HepG2 (cell line): ENCODE results near the gene SPNS2. TPM values are rescaled to one million over a fixed set of nuclear protein-coding genes. Genes with fewer than 3 reads are reported as not detected.

Experiments
- HDAC2 ChIP-seq: sonication (generic); formaldehyde crosslinking; IDR thresholded peaks from 2 replicates; pipeline ENCODE4 v1.4.0; 2020; ENCODE audit warnings: missing genetic modification reagents
- KDM2A ChIP-seq: sonication (generic); formaldehyde crosslinking; IDR thresholded peaks from 2 replicates; pipeline ENCODE4 v1.4.0; 2020; ENCODE audit warnings: low read depth, missing genetic modification reagents, borderline replicate concordance
- KDM5A ChIP-seq: fragments of 200-600 bp; sonication (generic); IDR thresholded peaks from 2 replicates; pipeline ENCODE4 v1.7.0; 2018; ENCODE audit warnings: antibody characterized with exemption, mild to moderate bottlenecking, low read length, borderline replicate concordance
- MYC ChIP-seq: sonication (generic); formaldehyde crosslinking; IDR thresholded peaks from 2 replicates; pipeline ENCODE4 v1.9.0; 2021; ENCODE audit warnings: missing genetic modification reagents, borderline replicate concordance
- NFYB ChIP-seq: sonication (generic); formaldehyde crosslinking; IDR thresholded peaks from 2 replicates; pipeline ENCODE4 v1.4.0; 2020; ENCODE audit warnings: missing genetic modification reagents
- NONO ChIP-seq, 2 experiments: fragments of 450-650 bp in 1 of 2; sonication (generic) in 1 of 2; formaldehyde crosslinking in 1 of 2; IDR thresholded peaks in 1 of 2; conservative IDR thresholded peaks in 1 of 2; 2 replicates each; pipeline versions ENCODE4 v1.6.1 to v1.8.0; 2017 to 2022; ENCODE audit warnings: mild to moderate bottlenecking in 1 of 2, missing genetic modification reagents in 1 of 2, moderate library complexity in 1 of 2
- NR2F6 ChIP-seq, 2 experiments: IDR thresholded peaks; 2 replicates each; pipeline ENCODE4 v1.6.1; 2016; ENCODE audit warnings: antibody characterized with exemption in 1 of 2, mild to moderate bottlenecking in 1 of 2
- POLR2AphosphoS5 ChIP-seq: IDR thresholded peaks from 2 replicates; pipeline ENCODE4 v1.6.1; 2012; ENCODE audit warnings: low read depth, low read length
- POLR2G ChIP-seq: fragments of 200-400 bp; formaldehyde crosslinking; IDR thresholded peaks from 2 replicates; pipeline ENCODE4 v1.6.1; 2018; ENCODE audit warnings: mild to moderate bottlenecking, low read depth, low read length, moderate library complexity
- PRMT3 ChIP-seq: sonication (generic); formaldehyde crosslinking; IDR thresholded peaks from 2 replicates; pipeline ENCODE4 v1.8.1; 2022; ENCODE audit warnings: low read depth, mild to moderate bottlenecking, moderate library complexity, missing genetic modification reagents, borderline replicate concordance
- RAD51 ChIP-seq: fragments of 450-650 bp; IDR thresholded peaks from 2 replicates; pipeline ENCODE4 v1.6.1; 2016; ENCODE audit warnings: borderline replicate concordance
- REST ChIP-seq, 2 experiments: IDR thresholded peaks; 2 replicates each; pipeline ENCODE4 v1.6.1; 2011 to 2012; ENCODE audit warnings: low read length in 2 of 2, borderline replicate concordance in 1 of 2, low read depth in 1 of 2, mild to moderate bottlenecking in 1 of 2, moderate library complexity in 1 of 2
- RNF2 ChIP-seq: fragments of 450-650 bp; conservative IDR thresholded peaks from 2 replicates; pipeline ENCODE4 v1.6.1; 2016; ENCODE audit warnings: low read depth
- SALL1 ChIP-seq: sonication (generic); formaldehyde crosslinking; IDR thresholded peaks from 2 replicates; pipeline ENCODE4 v1.8.0; 2022; ENCODE audit warnings: mild to moderate bottlenecking, missing genetic modification reagents
- SMYD3 ChIP-seq: sonication (generic); formaldehyde crosslinking; IDR thresholded peaks from 2 replicates; pipeline ENCODE4 v1.8.1; 2023; ENCODE audit warnings: mild to moderate bottlenecking, missing genetic modification reagents
- SNAPC4 ChIP-seq: sonication (generic); formaldehyde crosslinking; IDR thresholded peaks from 2 replicates; pipeline ENCODE4 v1.4.0; 2020; ENCODE audit warnings: mild to moderate bottlenecking, missing genetic modification reagents
- STAG1 ChIP-seq: sonication (generic); formaldehyde crosslinking; IDR thresholded peaks from 2 replicates; pipeline ENCODE4 v1.4.0; 2020; ENCODE audit warnings: missing genetic modification reagents
- ZNF234 ChIP-seq: sonication (generic); formaldehyde crosslinking; conservative IDR thresholded peaks from 2 replicates; pipeline ENCODE4 v1.5.1; 2020; ENCODE audit warnings: mild to moderate bottlenecking, missing genetic modification reagents
- ZNF260 ChIP-seq: sonication (generic); formaldehyde crosslinking; IDR thresholded peaks from 2 replicates; pipeline ENCODE4 v1.4.0; 2020; ENCODE audit warnings: missing genetic modification reagents, low read depth, mild to moderate bottlenecking, borderline replicate concordance
- ZNF619 ChIP-seq: sonication (generic); formaldehyde crosslinking; IDR thresholded peaks from 2 replicates; pipeline ENCODE4 v1.4.0; 2020; ENCODE audit warnings: mild to moderate bottlenecking, missing genetic modification reagents
- polyA plus RNA-seq, 8 experiments: library from polyadenylated mRNA; depleted of rRNA in 3 of 8; stranded (reverse) in 7 of 8; unstranded in 1 of 8; fragments of >200 nt; fragmentation: Illumina TruSeq in 4 of 8; extraction: Trizol in 4 of 8; gene quantifications; 2 replicates each; pipeline versions ENCODE4 v1.2.1 to v1.2.3, GENCODE V29; 2011 to 2016; ENCODE audit warnings: low read depth in 4 of 8, missing spikeins in 1 of 8, mixed read lengths in 1 of 8; ENCODE audit not compliant: insufficient read depth in 1 of 8
- total RNA-seq, 5 experiments: library from RNA; depleted of rRNA; stranded (reverse); fragments of >200 nt; fragmentation: Illumina TruSeq; extraction: Trizol; gene quantifications; 2 replicates each; pipeline ENCODE4 v1.2.3, GENCODE V29; 2016; ENCODE audit warnings: low read depth in 1 of 5

SPNS2 gene
- total and polyA plus RNA-seq, 2 of the 13 experiments (the other 11 are each of a cell fraction or from before 2014, with no cell fraction given) = 0.01 TPM; not detected in 1

GRCh38 chr17:4554997-4555799 is 56.5 kb downstream of the SPNS2 start, which contains the start of gene MYBBP1A (continued):
- peak; percentile 98 for TF ChIP-seq MYC (CRISPR knock-in tag)
- no peak for TF ChIP-seq NONO (IDR thresholded peaks at IDR 0.05)
- TF ChIP-seq NONO (CRISPR knock-in tag; conservative IDR thresholded peaks at IDR 0.05) = peak; percentile 80
- TF ChIP-seq REST (IDR thresholded peaks at IDR 0.05; ENCODE audit: borderline replicate concordance in 1 of 2, low read depth in 1 of 2, low read length in 2 of 2) = peak in 1 of 2 experiments; percentile 42; a peak in 2 of 4 replicates
- no peak for TF ChIP-seq ZNF260 (CRISPR knock-in tag)
- peak; percentile 52; the same call in 1 of the 2 replicates for TF ChIP-seq KDM5A
- TF ChIP-seq PRMT3 = no peak; the same call in 1 of the 2 replicates
- TF ChIP-seq NR2F6 (IDR thresholded peaks at IDR 0.05) = no peak
- peak; percentile 65; the same call in 1 of the 2 replicates for TF ChIP-seq NR2F6 (CRISPR knock-in tag; IDR thresholded peaks at IDR 0.05)
- peak; percentile 96 for TF ChIP-seq POLR2G
- peak; percentile 86 for TF ChIP-seq SALL1 (CRISPR knock-in tag)
- TF ChIP-seq STAG1 = no peak
- TF ChIP-seq ZNF234 (CRISPR knock-in tag) = peak; percentile 75; the same call in 1 of the 2 replicates
- peak; percentile 93; the same call in 1 of the 2 replicates for TF ChIP-seq SNAPC4 (CRISPR knock-in tag)
- peak; percentile 94 for TF ChIP-seq POLR2AphosphoS5
- TF ChIP-seq KDM2A (CRISPR knock-in tag) = peak; percentile 66; the same call in 1 of the 2 replicates
- TF ChIP-seq SMYD3 (CRISPR knock-in tag) = no peak; the same call in 1 of the 2 replicates
- no peak; the same call in 1 of the 2 replicates for TF ChIP-seq NFYB (CRISPR knock-in tag)
- TF ChIP-seq HDAC2 (CRISPR knock-in tag) = peak; percentile 41; the same call in 1 of the 2 replicates
- TF ChIP-seq RAD51 = no peak
- TF ChIP-seq ZNF619 (CRISPR knock-in tag) = peak; percentile 86; the same call in 1 of the 2 replicates
- TF ChIP-seq RNF2 = 0 out of 2 replicates have a peak, but pooled peaks have one; percentile 76
